Endothelial cell of umbilical vein (primary cell): ENCODE measurements around the gene TEAD3.

ENCODE experiments used
- POLR2A ChIP-seq: IDR thresholded peaks from 2 replicates; pipeline ENCODE4 v1.6.1; 2012; ENCODE audit warnings: low read depth, mild to moderate bottlenecking, control low read depth, low read length
- TF ChIP-seq, protein P1 (sequence below), 2 donors: IDR thresholded peaks; 1 replicate in 1 of 2; 2 replicates in 1 of 2; pipeline ENCODE4 v1.5.1; 2011; ENCODE audit warnings: low read length in 2 of 2, mild to moderate bottlenecking in 2 of 2, moderate library complexity in 2 of 2, control low read depth in 1 of 2, inconsistent platforms in 1 of 2, low read depth in 1 of 2; ENCODE audit not compliant: insufficient read depth in 1 of 2; ENCODE audit errors: extremely low read depth in 1 of 2
- TF ChIP-seq, protein P2 (sequence below): IDR thresholded peaks from 2 replicates; pipeline ENCODE4 v1.6.1; 2011; ENCODE audit not compliant: insufficient read depth, insufficient read length

DNA sequence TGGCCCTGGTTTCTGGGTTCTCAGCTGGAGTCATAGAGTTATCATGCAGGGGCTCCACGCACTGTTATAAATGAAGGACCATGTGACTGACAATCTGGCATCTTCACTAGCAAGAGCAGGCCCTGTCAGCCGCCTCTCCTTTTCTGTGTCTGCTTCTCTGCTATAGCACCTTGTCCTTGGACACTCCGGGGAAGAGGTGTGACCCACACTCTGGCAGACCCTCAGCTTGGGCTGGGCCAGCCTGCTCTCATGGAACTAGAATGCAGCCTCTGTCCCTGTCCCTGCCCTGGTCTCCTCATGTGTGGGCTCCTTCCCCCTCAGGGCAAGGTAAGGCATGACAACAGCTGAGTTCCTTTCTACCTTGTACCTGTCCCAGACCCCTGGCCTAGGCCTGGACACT is 55.7 kb downstream of the TEAD3 start:
- no peak for TF ChIP-seq POLR2A
- TF ChIP-seq, protein P1, sequence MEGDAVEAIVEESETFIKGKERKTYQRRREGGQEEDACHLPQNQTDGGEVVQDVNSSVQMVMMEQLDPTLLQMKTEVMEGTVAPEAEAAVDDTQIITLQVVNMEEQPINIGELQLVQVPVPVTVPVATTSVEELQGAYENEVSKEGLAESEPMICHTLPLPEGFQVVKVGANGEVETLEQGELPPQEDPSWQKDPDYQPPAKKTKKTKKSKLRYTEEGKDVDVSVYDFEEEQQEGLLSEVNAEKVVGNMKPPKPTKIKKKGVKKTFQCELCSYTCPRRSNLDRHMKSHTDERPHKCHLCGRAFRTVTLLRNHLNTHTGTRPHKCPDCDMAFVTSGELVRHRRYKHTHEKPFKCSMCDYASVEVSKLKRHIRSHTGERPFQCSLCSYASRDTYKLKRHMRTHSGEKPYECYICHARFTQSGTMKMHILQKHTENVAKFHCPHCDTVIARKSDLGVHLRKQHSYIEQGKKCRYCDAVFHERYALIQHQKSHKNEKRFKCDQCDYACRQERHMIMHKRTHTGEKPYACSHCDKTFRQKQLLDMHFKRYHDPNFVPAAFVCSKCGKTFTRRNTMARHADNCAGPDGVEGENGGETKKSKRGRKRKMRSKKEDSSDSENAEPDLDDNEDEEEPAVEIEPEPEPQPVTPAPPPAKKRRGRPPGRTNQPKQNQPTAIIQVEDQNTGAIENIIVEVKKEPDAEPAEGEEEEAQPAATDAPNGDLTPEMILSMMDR (IDR thresholded peaks at IDR 0.05; ENCODE audit: extremely low read depth in 1 of 2, insufficient read depth in 1 of 2, low read depth in 1 of 2, low read length in 2 of 2): no peak
- TF ChIP-seq, protein P2, sequence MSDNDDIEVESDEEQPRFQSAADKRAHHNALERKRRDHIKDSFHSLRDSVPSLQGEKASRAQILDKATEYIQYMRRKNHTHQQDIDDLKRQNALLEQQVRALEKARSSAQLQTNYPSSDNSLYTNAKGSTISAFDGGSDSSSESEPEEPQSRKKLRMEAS: no peak
